ENCODE results near the gene TRIM26.

The TRIM26 gene

GRCh38 chr6:30178837-30179236, 34.4 kb downstream of the TRIM26 start:
- no peaks in the 10 kb centered on the region for H4K20me1 ChIP-seq (ENCODE audit: low read depth, low read length)
- no peaks in the 10 kb centered on the region for H3K79me2 ChIP-seq (ENCODE audit: insufficient read depth, low read length)
- H3K27me3 ChIP-seq (ENCODE audit: low read length), result no peaks in the 10 kb centered on the region
- H3F3A ChIP-seq (ENCODE audit: insufficient read depth), result no peaks in the 10 kb centered on the region
- TF ChIP-seq CTCF (IDR thresholded peaks at IDR 0.05; ENCODE audit: insufficient read depth, low read length, poor library complexity, severe bottlenecking), result no peak
- no peak for TF ChIP-seq EZH2phosphoT487 (conservative IDR thresholded peaks at IDR 0.05; ENCODE audit: low read length)
- no peak overlapping the region for H3K27ac ChIP-seq (ENCODE audit: low read depth, low read length)
- H3K9ac ChIP-seq (ENCODE audit: low read length), result no peak overlapping the region
- no peak overlapping the region for H3K4me3 ChIP-seq (ENCODE audit: insufficient read depth, low read length, poor library complexity, severe bottlenecking)
- no peak overlapping the region for H3K4me2 ChIP-seq (ENCODE audit: low read depth, low read length, poor library complexity, severe bottlenecking)
- peaks cover 5% of the 10 kb centered on the region; the same call in 1 of the 2 replicates for H3K9me3 ChIP-seq (ENCODE audit: insufficient read depth, low read length)
- H3K9me2 ChIP-seq (replicated peaks; ENCODE audit: insufficient read depth, low read length), result no peaks in the 10 kb centered on the region
- H3K36me3 ChIP-seq (ENCODE audit: low read length), result peaks cover 4% of the 10 kb centered on the region; the same call in 1 of the 2 replicates
- H2AFZ ChIP-seq (ENCODE audit: low read depth, low read length, severe bottlenecking), result no peak overlapping the region

GRCh38 chr6:30175765-30176164, 37.4 kb downstream of the TRIM26 start:
- Histone ChIP-seq H3K27ac (ENCODE audit: low read depth, low read length) (no peak overlapping the region), H3K79me2 (ENCODE audit: insufficient read depth, low read length) (no peaks in the 10 kb centered on the region), H3K9ac (ENCODE audit: low read length) (no peak overlapping the region), H4K20me1 (ENCODE audit: low read depth, low read length) (no peaks in the 10 kb centered on the region), H3K9me2 (replicated peaks; ENCODE audit: insufficient read depth, low read length) (no peaks in the 10 kb centered on the region), H3K27me3 (ENCODE audit: low read length) (no peaks in the 10 kb centered on the region), H2AFZ (ENCODE audit: low read depth, low read length, severe bottlenecking) (no peak overlapping the region), H3K4me3 (ENCODE audit: insufficient read depth, low read length, poor library complexity, severe bottlenecking) (no peak overlapping the region), H3F3A (ENCODE audit: insufficient read depth) (no peaks in the 10 kb centered on the region), H3K9me3 (ENCODE audit: insufficient read depth, low read length) (peaks cover 5% of the 10 kb centered on the region; the same call in 1 of the 2 replicates), H3K36me3 (ENCODE audit: low read length) (peaks cover 4% of the 10 kb centered on the region; the same call in 1 of the 2 replicates), H3K4me2 (ENCODE audit: low read depth, low read length, poor library complexity, severe bottlenecking) (no peak overlapping the region)
- TF ChIP-seq CTCF (IDR thresholded peaks at IDR 0.05; ENCODE audit: insufficient read depth, low read length, poor library complexity, severe bottlenecking) (no peak), EZH2phosphoT487 (conservative IDR thresholded peaks at IDR 0.05; ENCODE audit: low read length) (no peak)

GRCh38 chr6:30172681-30173080, 40.5 kb downstream of the TRIM26 start:
- Histone ChIP-seq H3F3A (ENCODE audit: insufficient read depth) (no peaks in the 10 kb centered on the region), H3K79me2 (ENCODE audit: insufficient read depth, low read length) (no peaks in the 10 kb centered on the region), H3K36me3 (ENCODE audit: low read length) (no peaks in the 10 kb centered on the region), H3K9me2 (replicated peaks; ENCODE audit: insufficient read depth, low read length) (no peaks in the 10 kb centered on the region), H4K20me1 (ENCODE audit: low read depth, low read length) (no peaks in the 10 kb centered on the region), H2AFZ (ENCODE audit: low read depth, low read length, severe bottlenecking) (no peak overlapping the region), H3K27me3 (ENCODE audit: low read length) (no peaks in the 10 kb centered on the region), H3K27ac (ENCODE audit: low read depth, low read length) (no peak overlapping the region), H3K4me3 (ENCODE audit: insufficient read depth, low read length, poor library complexity, severe bottlenecking) (no peak overlapping the region), H3K9ac (ENCODE audit: low read length) (no peak overlapping the region), H3K4me2 (ENCODE audit: low read depth, low read length, poor library complexity, severe bottlenecking) (no peak overlapping the region), H3K9me3 (ENCODE audit: insufficient read depth, low read length) (no peaks in the 10 kb centered on the region)
- no peak for TF ChIP-seq CTCF (IDR thresholded peaks at IDR 0.05; ENCODE audit: insufficient read depth, low read length, poor library complexity, severe bottlenecking)
- TF ChIP-seq EZH2phosphoT487 (conservative IDR thresholded peaks at IDR 0.05; ENCODE audit: low read length), result no peak

Measured in SU-DHL-6 (cell line).